ENCODE results near the gene ATXN7L2. TPM values are rescaled to one million over a fixed set of nuclear protein-coding genes. Genes with fewer than 3 reads are reported as not detected.

The ATXN7L2 gene
- total and polyA plus RNA-seq, 7 donors = 4.4 to 14.1 (median 5.2) TPM

- Histone ChIP-seq H3K4me3 (no peak overlapping the region), H3K9me3 (no peaks in the 10 kb centered on the region), H3K27ac (no peak overlapping the region), H3K36me3 (ENCODE audit: insufficient read depth in 1 of 2, low read depth in 1 of 2) (no peaks in the 10 kb centered on the region), H3K27me3 (ENCODE audit: insufficient read depth in 3 of 3, low read length in 2 of 3) (no peaks in the 10 kb centered on the region), H3K4me1 (no peaks in the 10 kb centered on the region)
- intact Hi-C loops (cut with DNase I) = no loop called here
- TF ChIP-seq, protein P1, sequence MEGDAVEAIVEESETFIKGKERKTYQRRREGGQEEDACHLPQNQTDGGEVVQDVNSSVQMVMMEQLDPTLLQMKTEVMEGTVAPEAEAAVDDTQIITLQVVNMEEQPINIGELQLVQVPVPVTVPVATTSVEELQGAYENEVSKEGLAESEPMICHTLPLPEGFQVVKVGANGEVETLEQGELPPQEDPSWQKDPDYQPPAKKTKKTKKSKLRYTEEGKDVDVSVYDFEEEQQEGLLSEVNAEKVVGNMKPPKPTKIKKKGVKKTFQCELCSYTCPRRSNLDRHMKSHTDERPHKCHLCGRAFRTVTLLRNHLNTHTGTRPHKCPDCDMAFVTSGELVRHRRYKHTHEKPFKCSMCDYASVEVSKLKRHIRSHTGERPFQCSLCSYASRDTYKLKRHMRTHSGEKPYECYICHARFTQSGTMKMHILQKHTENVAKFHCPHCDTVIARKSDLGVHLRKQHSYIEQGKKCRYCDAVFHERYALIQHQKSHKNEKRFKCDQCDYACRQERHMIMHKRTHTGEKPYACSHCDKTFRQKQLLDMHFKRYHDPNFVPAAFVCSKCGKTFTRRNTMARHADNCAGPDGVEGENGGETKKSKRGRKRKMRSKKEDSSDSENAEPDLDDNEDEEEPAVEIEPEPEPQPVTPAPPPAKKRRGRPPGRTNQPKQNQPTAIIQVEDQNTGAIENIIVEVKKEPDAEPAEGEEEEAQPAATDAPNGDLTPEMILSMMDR (IDR thresholded peaks at IDR 0.05) = no peak
- 81 to 84% (median 82%) methylated on average over 5 of the region's 5 CpGs for WGBS, 3 donors
- ATAC-seq (no peak), DNase-seq (no peak)
These were observed 33.6 kb downstream of the ATXN7L2 start for GRCh38 chr1:109517337-109517736.

GRCh38 chr1:109521002-109521951, 37.6 kb downstream of the ATXN7L2 start:
- Histone ChIP-seq H3K27ac (no peak overlapping the region), H3K4me1 (no peaks in the 10 kb centered on the region), H3K27me3 (ENCODE audit: insufficient read depth in 3 of 3, low read length in 2 of 3) (no peaks in the 10 kb centered on the region), H3K36me3 (ENCODE audit: insufficient read depth in 1 of 2, low read depth in 1 of 2) (no peaks in the 10 kb centered on the region), H3K9me3 (no peaks in the 10 kb centered on the region), H3K4me3 (no peak overlapping the region)
- TF ChIP-seq, protein P1 (IDR thresholded peaks at IDR 0.05) = no peak
- ATAC-seq (no peak), DNase-seq (no peak)
- 64 to 67% (median 66%) methylated on average over 14 of the region's 14 CpGs for WGBS, 3 donors
- intact Hi-C loops (cut with DNase I) = no loop called here

GRCh38 chr1:109522026-109522425, 38.3 kb downstream of the ATXN7L2 start:
- TF ChIP-seq, protein P1 (IDR thresholded peaks at IDR 0.05) = no peak
- H3K27ac ChIP-seq = no peak overlapping the region
- ATAC-seq (no peak), DNase-seq (no peak)
- 79 to 88% (median 84%) methylated on average over 7 of the region's 7 CpGs for WGBS, 3 donors
- no peaks in the 10 kb centered on the region for H3K36me3 ChIP-seq (ENCODE audit: insufficient read depth in 1 of 2, low read depth in 1 of 2)
- H3K4me1 ChIP-seq = no peaks in the 10 kb centered on the region
- no peak overlapping the region for H3K4me3 ChIP-seq
- no peaks in the 10 kb centered on the region for H3K27me3 ChIP-seq (ENCODE audit: insufficient read depth in 3 of 3, low read length in 2 of 3)
- no peaks in the 10 kb centered on the region for H3K9me3 ChIP-seq
- intact Hi-C loops (cut with DNase I) = no loop called here

DNA sequence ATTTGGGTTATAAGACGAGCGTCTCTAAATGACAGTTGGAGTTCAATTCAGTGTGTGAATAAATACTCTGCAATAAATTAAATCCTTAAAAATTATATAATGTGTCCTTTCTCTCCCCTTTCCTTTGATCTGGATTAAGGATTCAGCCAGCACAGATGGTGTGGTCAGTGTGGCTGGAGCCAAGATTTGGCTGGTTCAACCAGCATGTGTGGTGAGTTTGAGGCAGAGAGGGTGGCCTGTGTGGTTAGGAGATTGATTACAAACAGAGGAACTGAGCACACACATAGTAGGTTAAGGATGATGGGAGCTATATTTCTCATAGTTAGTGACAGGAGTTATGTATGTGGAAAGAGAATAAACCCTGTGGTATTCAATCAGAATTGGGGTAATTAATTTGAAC, 40.0 kb downstream of the ATXN7L2 start:
- Histone ChIP-seq H3K27ac (no peak overlapping the region), H3K4me3 (no peak overlapping the region), H3K27me3 (ENCODE audit: insufficient read depth in 3 of 3, low read length in 2 of 3) (no peaks in the 10 kb centered on the region), H3K36me3 (ENCODE audit: insufficient read depth in 1 of 2, low read depth in 1 of 2) (no peaks in the 10 kb centered on the region), H3K9me3 (no peaks in the 10 kb centered on the region), H3K4me1 (no peaks in the 10 kb centered on the region)
- ATAC-seq = no peak
- intact Hi-C loops (cut with DNase I) = no loop called here
- 63 to 85% (median 78%) methylated on average over 2 of the region's 2 CpGs for WGBS, 3 donors
- no peak for DNase-seq
- TF ChIP-seq, protein P1 (IDR thresholded peaks at IDR 0.05) = no peak

Data from psoas muscle (tissue), 8 donors.